H9 (cell line): ENCODE measurements around the gene TMPRSS9. TPM values are rescaled to one million over a fixed set of nuclear protein-coding genes. Genes with fewer than 3 reads are reported as not detected.

Source experiments
- DNase-seq: peaks from one replicate; pipeline ENCODE4 v3.0.0-alpha.2; 2017
- H2AFZ ChIP-seq: one replicate; pipeline ENCODE4 v1.6.1; 2013; ENCODE audit warnings: mild to moderate bottlenecking, low read length, control low read depth, moderate library complexity
- H2AK5ac ChIP-seq: 2 replicates; pipeline ENCODE4 v1.6.1; 2013; ENCODE audit warnings: low read length, control low read depth, mixed read lengths; ENCODE audit not compliant: insufficient read length
- H2BK120ac ChIP-seq: one replicate; pipeline ENCODE4 v1.6.1; 2013; ENCODE audit warnings: low read depth, mild to moderate bottlenecking, low read length, control low read depth, inconsistent platforms; ENCODE audit not compliant: poor library complexity, severe bottlenecking
- H2BK12ac ChIP-seq: 2 replicates; pipeline ENCODE4 v1.6.1; 2013; ENCODE audit warnings: low read length, control low read depth, mixed read lengths, low read depth; ENCODE audit not compliant: insufficient read length
- H2BK15ac ChIP-seq: 2 replicates; pipeline ENCODE4 v1.6.1; 2013; ENCODE audit warnings: low read depth, low read length, control low read depth
- H2BK20ac ChIP-seq: one replicate; pipeline ENCODE4 v1.6.1; 2013; ENCODE audit warnings: low read depth, mild to moderate bottlenecking, low read length, control low read depth, inconsistent platforms; ENCODE audit not compliant: poor library complexity, severe bottlenecking
- H2BK5ac ChIP-seq: 2 replicates; pipeline ENCODE4 v1.6.1; 2013; ENCODE audit warnings: low read length, control low read depth, mixed read lengths; ENCODE audit not compliant: insufficient read length
- H3K14ac ChIP-seq: 2 replicates; pipeline ENCODE4 v1.6.1; 2013; ENCODE audit warnings: low read length, control low read depth; ENCODE audit not compliant: insufficient read depth
- H3K18ac ChIP-seq: 2 replicates; pipeline ENCODE4 v1.6.1; 2013; ENCODE audit warnings: low read depth, mild to moderate bottlenecking, mixed read lengths, low read length, control low read depth; ENCODE audit not compliant: insufficient read length
- H3K23ac ChIP-seq: 2 replicates; pipeline ENCODE4 v1.6.1; 2013; ENCODE audit warnings: low read length, control low read depth, mixed read lengths, low read depth; ENCODE audit not compliant: insufficient read length
- H3K23me2 ChIP-seq: 2 replicates; pipeline ENCODE4 v1.6.1; 2013; ENCODE audit warnings: low read depth, mild to moderate bottlenecking, mixed read lengths, low read length, control low read depth; ENCODE audit not compliant: insufficient read length, poor library complexity, severe bottlenecking
- H3K27ac ChIP-seq: 2 replicates; pipeline ENCODE4 v1.5.1; 2013; ENCODE audit warnings: low read length, control low read depth, mixed read lengths, low read depth; ENCODE audit not compliant: insufficient read length
- H3K27me3 ChIP-seq: 2 replicates; pipeline ENCODE4 v1.6.1; 2013; ENCODE audit warnings: low read length, control low read depth, inconsistent platforms; ENCODE audit not compliant: insufficient read depth
- H3K4ac ChIP-seq: 2 replicates; pipeline ENCODE4 v1.6.1; 2013; ENCODE audit warnings: low read depth, mild to moderate bottlenecking, control low read depth, inconsistent platforms, low read length, moderate library complexity
- H3K4me1 ChIP-seq: 2 replicates; pipeline ENCODE4 v1.6.1; 2013; ENCODE audit warnings: low read length, control low read depth, inconsistent platforms; ENCODE audit not compliant: insufficient read depth
- H3K4me2 ChIP-seq: 2 replicates; pipeline ENCODE4 v1.6.1; 2013; ENCODE audit warnings: low read length, control low read depth, mixed read lengths; ENCODE audit not compliant: insufficient read length, insufficient read depth
- H3K56ac ChIP-seq: 2 replicates; pipeline ENCODE4 v1.6.1; 2013; ENCODE audit warnings: low read depth, mild to moderate bottlenecking, mixed read lengths, low read length, control low read depth; ENCODE audit not compliant: insufficient read length
- H3K79me1 ChIP-seq: 2 replicates; pipeline ENCODE4 v1.6.1; 2013; ENCODE audit warnings: low read depth, mild to moderate bottlenecking, moderate library complexity, low read length, control low read depth, inconsistent platforms; ENCODE audit not compliant: insufficient read depth, poor library complexity, severe bottlenecking
- H3K79me2 ChIP-seq: 2 replicates; pipeline ENCODE4 v1.6.1; 2013; ENCODE audit warnings: low read length, control low read depth, inconsistent platforms; ENCODE audit not compliant: insufficient read depth
- H3K9ac ChIP-seq: 2 replicates; pipeline ENCODE4 v1.6.1; 2013; ENCODE audit warnings: low read length, control low read depth, mixed read lengths; ENCODE audit not compliant: insufficient read length; ENCODE audit errors: extremely low read depth
- H3K9me3 ChIP-seq: one replicate; pipeline ENCODE4 v1.6.1; 2013; ENCODE audit warnings: low read depth, low read length, inconsistent platforms; ENCODE audit not compliant: control insufficient read depth
- H3T11ph ChIP-seq: one replicate; pipeline ENCODE4 v1.6.1; 2013; ENCODE audit warnings: mild to moderate bottlenecking, low read length, control low read depth, inconsistent platforms
- H4K20me1 ChIP-seq: one replicate; pipeline ENCODE4 v1.6.1; 2013; ENCODE audit not compliant: control insufficient read depth, insufficient read length, insufficient read depth
- H4K5ac ChIP-seq: 2 replicates; pipeline ENCODE4 v1.6.1; 2013; ENCODE audit warnings: low read depth, mild to moderate bottlenecking, mixed read lengths, low read length, control low read depth; ENCODE audit not compliant: insufficient read length
- H4K8ac ChIP-seq: replicated peaks from 2 replicates; pipeline ENCODE4 v1.6.1; 2013; ENCODE audit warnings: low read length, control low read depth, mixed read lengths, low read depth; ENCODE audit not compliant: insufficient read length
- H4K91ac ChIP-seq: 2 replicates; pipeline ENCODE4 v1.6.1; 2013; ENCODE audit warnings: low read depth, mild to moderate bottlenecking, moderate library complexity, mixed read lengths, low read length, control low read depth; ENCODE audit not compliant: insufficient read length
- H3K27ac Mint-ChIP-seq, 3 experiments: 2 replicates in 2 of 3; 3 replicates in 1 of 3; pipeline ENCODE4 v1.8.0; 2020 to 2021; ENCODE audit warnings: mixed read lengths in 3 of 3, mild to moderate bottlenecking in 1 of 3, moderate library complexity in 1 of 3
- H3K27me3 Mint-ChIP-seq: 2 replicates; pipeline ENCODE4 v1.8.0; 2021; ENCODE audit warnings: low read depth, mild to moderate bottlenecking, moderate library complexity, mixed read lengths
- H3K36me3 Mint-ChIP-seq, 3 experiments: 2 replicates in 2 of 3; 3 replicates in 1 of 3; pipeline ENCODE4 v1.8.0; 2020 to 2021; ENCODE audit warnings: low read depth in 3 of 3, mixed read lengths in 3 of 3; ENCODE audit not compliant: insufficient read depth in 1 of 3
- H3K4me1 Mint-ChIP-seq, 2 experiments: 2 replicates each; pipeline ENCODE4 v1.8.0; 2020; ENCODE audit warnings: mixed read lengths in 2 of 2
- H3K4me3 Mint-ChIP-seq, 2 experiments: 2 replicates in 1 of 2; 3 replicates in 1 of 2; pipeline ENCODE4 v1.8.0; 2020 to 2021; ENCODE audit warnings: mild to moderate bottlenecking in 2 of 2, mixed read lengths in 2 of 2, moderate library complexity in 1 of 2
- H3K9me3 Mint-ChIP-seq, 2 experiments: 2 replicates in 1 of 2; 3 replicates in 1 of 2; pipeline ENCODE4 v1.8.0; 2020; ENCODE audit warnings: mild to moderate bottlenecking in 2 of 2, mixed read lengths in 2 of 2, moderate library complexity in 1 of 2
- CTCF ChIP-seq: fragments of 200-600 bp; sonication (generic); conservative IDR thresholded peaks from 3 replicates; pipeline ENCODE4 v1.8.0; 2021; ENCODE audit warnings: antibody characterized with exemption, mild to moderate bottlenecking
- WGBS: extraction: QIAGEN DNeasy Blood & Tissue Kit; methylation state at CpG from one replicate; pipeline ENCODE4 v1.1.7; 2013; ENCODE audit warnings: missing lambda C conversion rate, low lambda C conversion rate, mixed read lengths; ENCODE audit not compliant: insufficient read length; ENCODE audit errors: extremely low coverage; 5-methylcytosine and 5-hydroxymethylcytosine counted together
- total RNA-seq: library from RNA; stranded (reverse); gene quantifications from 2 replicates; pipeline ENCODE4 v1.2.1, GENCODE V29; 2021

The TMPRSS9 gene
- total RNA-seq, 1 experiment from 2014 or later, result 0.24 TPM

- H3K4me1 ChIP-seq, result no peaks in the 10 kb centered on the region
- no peaks in the 10 kb centered on the region for H3K79me1 ChIP-seq
- no CpG with 5 or more reads among the region's 29 CpGs for WGBS
- H3K9me3 ChIP-seq, result no peaks in the 10 kb centered on the region
- no peak overlapping the region for H2BK5ac ChIP-seq
- H4K8ac ChIP-seq, result no peak overlapping the region
- no peak overlapping the region for H3T11ph ChIP-seq
- H2BK12ac ChIP-seq, result no peak overlapping the region
- H3K4me1 Mint-ChIP-seq, result 0 out of 4 replicates have a peak, but pooled peaks cover 0 to 4% of the 10 kb centered on the region in 2 experiments
- no peak overlapping the region for H3K14ac ChIP-seq
- no peak overlapping the region for H3K18ac ChIP-seq
- no peak overlapping the region for H3K56ac ChIP-seq
- no peak overlapping the region for H2BK20ac ChIP-seq
- H4K91ac ChIP-seq, result no peak overlapping the region
- H3K9ac ChIP-seq, result no peak overlapping the region
- H3K27ac Mint-ChIP-seq, result no peak overlapping the region; a peak in 1 of 7 replicates
- no peak overlapping the region for H3K4me3 Mint-ChIP-seq
- no peak overlapping the region for H2BK15ac ChIP-seq
- H3K27me3 ChIP-seq, result no peaks in the 10 kb centered on the region
- H2BK120ac ChIP-seq, result no peak overlapping the region
- peaks cover 28% of the 10 kb centered on the region for H3K27me3 Mint-ChIP-seq
- H2AFZ ChIP-seq, result no peak overlapping the region
- H2AK5ac ChIP-seq, result no peak overlapping the region
- DNase-seq, result no peak
- no peak overlapping the region for H3K23ac ChIP-seq
- no peak overlapping the region for H3K27ac ChIP-seq
- H3K36me3 Mint-ChIP-seq, result peaks cover 5 to 16% (median 6%) of the 10 kb centered on the region in 3 experiments
- H4K20me1 ChIP-seq, result no peaks in the 10 kb centered on the region
- H3K23me2 ChIP-seq, result no peaks in the 10 kb centered on the region
- no peaks in the 10 kb centered on the region for H3K79me2 ChIP-seq
- TF ChIP-seq CTCF, result no peak
- no peak overlapping the region for H4K5ac ChIP-seq
- H3K9me3 Mint-ChIP-seq, result peaks cover 0 to 2% of the 10 kb centered on the region in 2 experiments; a peak in 1 of 5 replicates
- H3K4me2 ChIP-seq, result no peak overlapping the region
- H3K4ac ChIP-seq, result no peak overlapping the region
Observed at GRCh38 chr19:2415281-2415972, 55.4 kb downstream of the TMPRSS9 start.
